ENCODE measurements around the gene REV1.

The REV1 gene

DNA sequence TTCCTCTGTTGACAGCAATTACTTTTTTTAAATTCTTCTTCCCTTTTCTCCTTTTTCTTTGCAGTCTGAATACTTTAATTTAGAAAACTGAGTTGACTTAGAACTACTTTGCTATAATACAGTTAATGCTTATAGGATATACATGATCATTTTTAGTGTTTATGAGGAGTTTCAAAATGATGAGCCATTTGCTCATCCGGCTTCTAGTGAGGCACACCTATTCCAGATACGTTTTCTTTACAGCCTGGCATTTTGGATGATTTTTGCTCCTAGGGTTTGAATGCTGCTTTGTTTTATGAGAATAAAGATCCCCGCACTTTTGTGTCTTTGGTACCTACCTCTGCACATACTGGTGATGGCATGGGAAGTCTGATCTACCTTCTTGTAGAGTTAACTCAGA, 99.9 kb downstream of the REV1 start:
- TF ChIP-seq POLR2AphosphoS5 (IDR thresholded peaks at IDR 0.05; ENCODE audit: low read depth) (no peak), REST (IDR thresholded peaks at IDR 0.05; ENCODE audit: insufficient replicate concordance, low read depth) (no peak), GABPA (IDR thresholded peaks at IDR 0.05; ENCODE audit: low read depth) (no peak), SPI1 (IDR thresholded peaks at IDR 0.05; ENCODE audit: borderline replicate concordance, low read depth) (no peak)
- TF ChIP-seq, protein P1, sequence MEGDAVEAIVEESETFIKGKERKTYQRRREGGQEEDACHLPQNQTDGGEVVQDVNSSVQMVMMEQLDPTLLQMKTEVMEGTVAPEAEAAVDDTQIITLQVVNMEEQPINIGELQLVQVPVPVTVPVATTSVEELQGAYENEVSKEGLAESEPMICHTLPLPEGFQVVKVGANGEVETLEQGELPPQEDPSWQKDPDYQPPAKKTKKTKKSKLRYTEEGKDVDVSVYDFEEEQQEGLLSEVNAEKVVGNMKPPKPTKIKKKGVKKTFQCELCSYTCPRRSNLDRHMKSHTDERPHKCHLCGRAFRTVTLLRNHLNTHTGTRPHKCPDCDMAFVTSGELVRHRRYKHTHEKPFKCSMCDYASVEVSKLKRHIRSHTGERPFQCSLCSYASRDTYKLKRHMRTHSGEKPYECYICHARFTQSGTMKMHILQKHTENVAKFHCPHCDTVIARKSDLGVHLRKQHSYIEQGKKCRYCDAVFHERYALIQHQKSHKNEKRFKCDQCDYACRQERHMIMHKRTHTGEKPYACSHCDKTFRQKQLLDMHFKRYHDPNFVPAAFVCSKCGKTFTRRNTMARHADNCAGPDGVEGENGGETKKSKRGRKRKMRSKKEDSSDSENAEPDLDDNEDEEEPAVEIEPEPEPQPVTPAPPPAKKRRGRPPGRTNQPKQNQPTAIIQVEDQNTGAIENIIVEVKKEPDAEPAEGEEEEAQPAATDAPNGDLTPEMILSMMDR (IDR thresholded peaks at IDR 0.05; ENCODE audit: insufficient read depth, low read length), result no peak
- H3K27ac ChIP-seq (replicated peaks), result no peak overlapping the region
- no peak for DNase-seq (ENCODE audit: low read depth in 1 of 2, low spot score in 1 of 2)
- no peaks in the 10 kb centered on the region for H3K27me3 ChIP-seq (ENCODE audit: insufficient read depth, poor library complexity, severe bottlenecking)
- no peak overlapping the region for H3K4me3 ChIP-seq (replicated peaks; ENCODE audit: insufficient read depth, low read length)

- Histone ChIP-seq H3K27ac (replicated peaks) (no peak overlapping the region), H3K27me3 (ENCODE audit: insufficient read depth, poor library complexity, severe bottlenecking) (no peaks in the 10 kb centered on the region), H3K4me3 (replicated peaks; ENCODE audit: insufficient read depth, low read length) (no peak overlapping the region)
- DNase-seq (ENCODE audit: low read depth in 1 of 2, low spot score in 1 of 2), result no peak
- TF ChIP-seq SPI1 (IDR thresholded peaks at IDR 0.05; ENCODE audit: borderline replicate concordance, low read depth) (no peak), GABPA (IDR thresholded peaks at IDR 0.05; ENCODE audit: low read depth) (no peak), POLR2AphosphoS5 (IDR thresholded peaks at IDR 0.05; ENCODE audit: low read depth) (no peak), REST (IDR thresholded peaks at IDR 0.05; ENCODE audit: insufficient replicate concordance, low read depth) (no peak)
- TF ChIP-seq, protein P1 (IDR thresholded peaks at IDR 0.05; ENCODE audit: insufficient read depth, low read length), result no peak
Observed at GRCh38 chr2:99389371-99389770, 100.4 kb downstream of the REV1 start.

DNA sequence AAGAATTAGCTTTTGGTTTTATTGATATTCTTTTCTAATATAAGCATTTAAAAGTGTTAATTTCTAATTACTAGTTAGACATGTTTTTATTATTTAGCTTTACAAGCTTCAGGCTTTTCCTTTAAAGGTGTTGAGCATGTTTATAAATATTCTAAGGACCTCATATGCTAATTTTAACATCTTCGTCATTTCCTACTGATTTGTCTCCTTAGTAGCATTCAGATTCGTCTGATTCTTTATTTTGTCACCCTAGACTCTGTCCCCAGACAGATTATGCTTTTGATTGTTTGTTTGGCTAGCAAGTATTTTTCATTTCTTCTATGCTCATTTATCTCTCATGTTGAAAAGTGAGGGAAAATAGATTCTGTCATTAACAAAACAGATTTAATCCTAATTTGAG, 100.9 kb downstream of the REV1 start:
- no peak for TF ChIP-seq GABPA (IDR thresholded peaks at IDR 0.05; ENCODE audit: low read depth)
- TF ChIP-seq POLR2AphosphoS5 (IDR thresholded peaks at IDR 0.05; ENCODE audit: low read depth), result no peak
- TF ChIP-seq SPI1 (IDR thresholded peaks at IDR 0.05; ENCODE audit: borderline replicate concordance, low read depth), result no peak
- TF ChIP-seq, protein P1 (IDR thresholded peaks at IDR 0.05; ENCODE audit: insufficient read depth, low read length), result no peak
- no peak for TF ChIP-seq REST (IDR thresholded peaks at IDR 0.05; ENCODE audit: insufficient replicate concordance, low read depth)
- Histone ChIP-seq H3K27me3 (ENCODE audit: insufficient read depth, poor library complexity, severe bottlenecking) (no peaks in the 10 kb centered on the region), H3K4me3 (replicated peaks; ENCODE audit: insufficient read depth, low read length) (no peak overlapping the region), H3K27ac (replicated peaks) (no peak overlapping the region)
- no peak for DNase-seq (ENCODE audit: low read depth in 1 of 2, low spot score in 1 of 2)

All from HL-60 (cell line).